Stimulated activated CD4-positive, alpha-beta T cell treated with anti-CD3 and anti-CD28 coated beads, TNF-alpha, amount 100 ng/mL, for 1 hour (primary cell): ENCODE measurements around the gene GHR.

Experiments used
- DNase-seq, 3 donors: peaks; one replicate each; pipeline ENCODE4 v3.0.0-alpha.2; 2020; ENCODE audit warnings: low read depth in 3 of 3, low spot score in 1 of 3

Gene GHR

GRCh38 chr5:42423285-42424165 lies at the start of gene GHR:
Gene GHR, plus strand, starts transcription at chr5:42423439. Its CDS starts 142,436 bp downstream, at chr5:42565875.
- DNase-seq: no peak

DNA sequence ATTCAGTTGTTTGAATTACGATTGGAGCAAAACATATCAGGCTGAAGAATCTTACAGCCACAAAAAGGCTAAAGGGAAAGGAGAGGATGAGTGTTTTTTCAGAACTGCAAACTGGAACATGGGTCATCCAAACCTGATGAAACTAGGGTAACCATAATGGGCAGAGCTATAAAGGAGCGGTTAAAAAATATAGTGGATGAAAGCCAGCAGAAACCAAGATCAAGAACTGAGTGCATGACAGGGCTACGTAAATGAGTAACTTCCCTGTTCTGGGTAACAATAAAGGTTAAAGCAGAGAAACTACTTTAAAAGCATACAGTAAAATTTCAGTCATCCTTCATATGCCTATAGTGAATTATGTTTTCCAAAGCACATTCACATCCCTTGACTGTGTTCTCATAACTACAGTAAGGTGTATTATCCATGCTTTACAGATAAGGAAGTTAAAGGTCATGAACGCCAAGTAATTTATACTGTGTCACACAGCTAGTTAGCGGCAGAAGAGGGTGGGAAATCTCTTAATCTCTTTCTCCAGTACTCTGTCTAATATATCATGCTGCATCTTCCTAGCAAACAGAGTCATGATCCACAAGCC lies 48.5 kb upstream of the GHR start:
- DNase-seq: no peak

GRCh38 chr5:42377496-42377895 lies 45.7 kb upstream of the GHR start:
- no peak for DNase-seq

- no peak for DNase-seq
Measured at GRCh38 chr5:42381973-42382372, 41.3 kb upstream of the GHR start.

- no peak for DNase-seq
Measured at GRCh38 chr5:42387563-42387962, 35.7 kb upstream of the GHR start.

GRCh38 chr5:42390115-42390514 lies 33.1 kb upstream of the GHR start:
- no peak for DNase-seq

- no peak for DNase-seq
Measured at GRCh38 chr5:42392917-42393316, 30.3 kb upstream of the GHR start.

GRCh38 chr5:42396111-42396510 lies 27.1 kb upstream of the GHR start:
- no peak for DNase-seq

DNA sequence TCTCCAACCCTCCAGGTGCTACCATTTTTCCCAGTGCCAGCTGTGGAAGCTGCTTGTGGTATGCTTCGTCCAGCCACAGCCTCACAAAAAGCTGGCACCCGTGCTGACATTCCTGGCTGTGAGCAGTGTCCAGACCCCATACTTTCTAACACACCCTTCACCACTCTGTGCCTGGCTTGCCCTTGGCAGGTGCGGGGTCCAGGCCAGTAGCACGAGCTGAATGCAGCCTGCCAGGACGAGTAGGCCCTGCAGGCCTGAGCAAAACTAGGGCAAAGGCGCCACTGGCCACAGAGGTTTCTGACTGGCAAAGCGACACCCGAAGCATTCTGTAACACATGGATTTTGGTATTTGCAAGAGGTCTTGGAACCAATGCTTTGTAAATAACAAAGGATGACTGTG lies 26.0 kb upstream of the GHR start:
- DNase-seq: no peak

GRCh38 chr5:42399702-42400101 lies 23.5 kb upstream of the GHR start:
- no peak for DNase-seq

DNA sequence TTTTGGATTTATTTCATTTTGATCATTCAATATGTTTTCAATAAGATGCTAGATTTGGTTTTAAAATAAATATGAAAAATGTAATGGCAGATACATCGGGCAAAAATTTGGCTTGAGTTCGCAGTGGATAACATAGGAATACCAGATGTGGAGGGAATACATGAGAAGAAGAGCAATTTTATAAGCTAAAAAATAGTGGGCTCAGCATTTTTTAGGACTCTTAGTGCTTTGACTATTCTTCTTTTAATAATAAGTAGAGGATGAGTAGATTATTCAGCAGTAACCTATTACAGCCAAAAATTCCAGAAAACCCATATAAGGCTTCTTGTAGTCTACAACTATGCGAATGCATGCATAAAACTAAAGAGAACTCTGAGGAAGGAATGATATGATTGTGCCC lies 22.8 kb upstream of the GHR start:
- DNase-seq: no peak

- no peak for DNase-seq
Measured at GRCh38 chr5:42403236-42403635, 20.0 kb upstream of the GHR start.

DNA sequence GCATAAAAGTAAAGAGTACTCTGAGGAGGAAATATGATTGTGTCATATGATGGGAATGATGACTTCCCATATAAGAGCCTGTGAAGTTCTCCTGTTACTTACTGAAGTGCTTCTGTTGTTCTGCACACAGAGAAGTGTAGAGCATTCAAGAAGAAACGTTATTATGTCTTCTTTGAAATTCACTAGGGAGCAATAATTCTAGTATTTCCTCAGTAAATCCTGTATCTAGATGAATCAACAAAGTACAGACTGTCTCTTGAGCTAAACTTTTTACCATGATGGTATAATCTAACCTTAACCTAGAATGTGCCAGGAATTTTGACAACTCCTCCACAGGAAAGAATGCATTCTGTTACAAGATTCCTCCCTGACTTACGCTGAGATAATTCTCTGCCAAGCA lies 18.9 kb upstream of the GHR start:
- DNase-seq: no peak

DNA sequence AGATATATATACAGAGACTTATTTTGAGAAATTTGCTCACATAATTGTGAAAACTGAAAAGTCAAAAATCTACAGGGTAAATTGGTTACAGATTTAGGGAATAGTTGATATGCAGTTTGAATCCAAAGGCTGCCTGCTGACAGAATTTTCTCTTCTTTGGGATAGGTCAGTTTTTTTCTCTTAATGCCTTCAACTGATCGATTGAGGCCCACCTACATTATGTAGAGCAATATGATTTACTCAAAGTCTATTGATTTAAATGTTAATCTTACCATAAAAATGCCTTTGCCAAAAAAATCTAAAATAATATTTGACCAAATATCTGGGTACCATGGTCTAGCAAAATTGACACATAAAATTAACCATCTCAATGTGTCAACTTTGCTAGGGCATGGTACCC lies 3.9 kb upstream of the GHR start:
- DNase-seq: no peak

DNA sequence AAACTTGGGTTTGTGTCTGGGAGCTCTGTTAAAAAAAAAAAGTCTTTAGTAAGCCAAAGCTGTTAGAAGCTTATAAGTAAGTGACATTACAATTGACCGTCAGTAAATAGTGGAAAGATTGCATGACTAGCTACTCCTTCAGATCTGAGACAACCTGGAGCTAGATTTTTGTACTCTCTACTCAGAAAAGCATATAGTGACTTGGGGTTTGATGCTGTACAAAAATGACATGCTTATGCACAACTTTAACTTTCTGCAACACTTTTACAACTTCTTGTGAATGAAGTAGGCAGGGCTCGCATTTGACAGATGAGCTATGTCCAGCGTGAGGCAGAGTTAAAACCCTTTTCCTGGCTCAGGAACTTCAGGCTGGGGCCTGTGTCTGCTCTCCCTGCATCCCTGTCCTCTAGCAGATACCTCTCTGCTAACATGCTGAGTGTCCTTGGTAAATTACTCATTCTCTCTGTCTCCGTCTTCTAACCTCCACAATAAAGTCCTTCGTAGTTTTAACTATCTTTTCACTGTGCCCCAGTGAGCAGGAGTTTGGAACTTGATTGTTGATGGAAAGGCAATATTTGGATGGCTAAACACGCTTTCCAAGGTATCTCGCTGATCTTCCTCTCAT lies 471 bp upstream of the GHR start:
- no peak for DNase-seq

DNA sequence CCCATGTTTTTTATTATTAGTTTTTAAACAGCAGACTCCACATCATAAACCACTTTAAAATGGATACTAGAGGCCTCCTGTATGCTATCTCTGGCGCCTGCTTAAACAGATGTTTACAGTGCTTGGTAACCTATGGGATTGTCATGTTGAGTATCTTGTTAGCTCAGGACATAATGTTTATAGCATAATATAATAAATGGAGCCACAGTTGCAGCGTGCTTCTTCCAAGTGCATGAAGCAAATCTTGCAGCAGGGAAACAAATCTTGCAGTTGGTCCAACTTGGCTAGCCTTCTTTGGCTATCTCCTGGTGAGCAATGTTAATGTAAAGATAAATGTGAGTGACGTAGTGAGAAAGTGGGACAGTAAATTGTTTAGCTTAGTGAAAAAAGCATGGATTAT lies 2.8 kb downstream of the GHR start:
- no peak for DNase-seq

DNA sequence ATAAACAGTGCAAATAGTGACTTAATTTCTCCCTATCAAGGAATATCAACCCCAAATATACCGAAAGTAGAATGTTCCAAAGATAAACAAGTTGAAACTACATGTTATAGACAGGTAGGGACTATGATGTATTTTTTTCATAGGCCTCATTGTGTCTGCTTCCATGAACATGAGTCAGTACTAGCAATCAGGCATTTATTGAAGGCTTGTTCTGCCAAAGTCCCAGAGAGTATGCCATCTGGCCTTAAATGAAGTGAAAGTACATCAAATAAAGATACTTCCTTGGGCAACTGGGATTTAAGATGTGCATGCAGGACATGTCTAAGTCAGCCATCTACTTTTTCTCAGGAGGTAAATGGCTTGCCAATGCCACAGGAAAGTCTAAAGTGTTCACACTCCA lies 6.5 kb downstream of the GHR start:
- no peak for DNase-seq

GRCh38 chr5:42434047-42434724 lies 10.9 kb downstream of the GHR start:
- no peak for DNase-seq

DNA sequence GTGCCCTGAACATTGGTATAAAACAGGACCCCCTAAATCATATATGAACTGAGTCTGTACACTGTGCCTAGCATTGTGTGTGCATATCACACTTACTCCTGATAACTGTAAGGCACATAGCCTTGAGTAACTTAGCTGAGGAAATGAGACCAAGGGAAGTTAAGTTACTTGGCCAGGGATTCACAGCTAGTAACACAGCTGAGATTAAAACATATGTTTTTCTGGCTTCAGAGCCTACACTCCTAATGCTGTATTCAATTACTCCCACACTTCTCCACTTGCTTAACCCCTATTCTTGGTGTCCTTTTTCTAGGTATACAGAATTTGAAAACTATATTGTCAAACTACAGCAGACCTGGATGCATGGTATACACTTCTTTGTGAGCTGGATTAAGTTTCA lies 12.8 kb downstream of the GHR start:
- no peak for DNase-seq

- DNase-seq: no peak
Measured at GRCh38 chr5:42454216-42454995, 31.2 kb downstream of the GHR start.

DNA sequence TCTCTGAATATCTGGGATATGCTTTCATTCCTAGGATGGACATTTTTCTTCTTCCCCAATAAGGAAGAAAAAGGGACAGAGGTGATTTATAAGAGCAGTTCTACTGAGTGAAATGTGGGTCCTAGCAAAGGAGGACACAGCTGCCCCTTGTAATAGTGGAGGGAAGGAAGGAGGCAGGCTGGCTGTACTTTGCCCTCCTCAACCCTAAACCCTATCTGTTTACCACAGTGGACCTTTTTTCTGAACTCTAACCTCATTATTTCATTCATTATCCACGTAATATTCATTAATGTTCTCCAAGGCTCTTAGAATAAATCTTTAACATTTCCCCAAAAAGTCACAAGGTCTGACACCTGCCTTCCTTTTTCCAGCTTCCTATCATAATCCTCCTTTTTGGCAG lies 37.8 kb downstream of the GHR start:
- no peak for DNase-seq
